DOHH2 (cell line): ENCODE data around the gene UBXN11.
"Not testable (repeated sequence)": the region's sequence is repeated elsewhere in the genome, so short reads cannot be mapped to it uniquely, and the experiment has no call there.

Experiments used
- H3F3A ChIP-seq: fragments of 200-600 bp; sonication (generic), shearing (Covaris generic); 2 replicates; pipeline ENCODE4 v1.6.0; 2016; ENCODE audit warnings: antibody characterized with exemption, mild to moderate bottlenecking; ENCODE audit not compliant: control insufficient read depth, insufficient read depth
- H3K27ac ChIP-seq: fragments of 200-600 bp; sonication (generic); 2 replicates; pipeline ENCODE4 v1.5.1; 2014; ENCODE audit warnings: low read depth, mild to moderate bottlenecking, low read length, moderate library complexity
- H3K27me3 ChIP-seq: fragments of 200-600 bp; sonication (generic); 2 replicates; pipeline ENCODE4 v1.6.1; 2014; ENCODE audit warnings: mild to moderate bottlenecking, low read length, mixed read lengths; ENCODE audit not compliant: control insufficient read depth
- H3K36me3 ChIP-seq: fragments of 200-600 bp; sonication (generic); 2 replicates; pipeline ENCODE4 v1.6.1; 2014; ENCODE audit warnings: mild to moderate bottlenecking, low read length, moderate library complexity, mixed read lengths; ENCODE audit not compliant: control insufficient read depth
- H3K4me1 ChIP-seq: fragments of 200-600 bp; sonication (generic); 2 replicates; pipeline ENCODE4 v1.6.1; 2014; ENCODE audit warnings: mild to moderate bottlenecking, low read length, mixed read lengths; ENCODE audit not compliant: control insufficient read depth
- H3K4me2 ChIP-seq: fragments of 200-600 bp; sonication (generic); 2 replicates; pipeline ENCODE4 v1.6.0; 2014; ENCODE audit warnings: mild to moderate bottlenecking, low read length, moderate library complexity
- H3K4me3 ChIP-seq: fragments of 200-600 bp; sonication (generic); 2 replicates; pipeline ENCODE4 v1.5.1; 2014; ENCODE audit warnings: mild to moderate bottlenecking, low read length, mixed read lengths
- H3K79me2 ChIP-seq: fragments of 200-600 bp; sonication (generic); 2 replicates; pipeline ENCODE4 v1.6.1; 2014; ENCODE audit warnings: mild to moderate bottlenecking, low read length, mixed read lengths; ENCODE audit not compliant: control insufficient read depth
- H3K9me2 ChIP-seq: fragments of 200-600 bp; sonication (generic); replicated peaks from 2 replicates; pipeline ENCODE4 v1.6.1; 2014; ENCODE audit warnings: mild to moderate bottlenecking, low read length, mixed read lengths; ENCODE audit not compliant: control insufficient read depth
- H3K9me3 ChIP-seq: fragments of 200-600 bp; sonication (generic); 2 replicates; pipeline ENCODE4 v1.6.1; 2014; ENCODE audit warnings: antibody characterized with exemption, low read length, mixed read lengths; ENCODE audit not compliant: control insufficient read depth, insufficient read depth
- H4K20me1 ChIP-seq: fragments of 200-600 bp; sonication (generic); 2 replicates; pipeline ENCODE4 v1.6.0; 2014; ENCODE audit warnings: low read depth, mild to moderate bottlenecking, antibody characterized with exemption, low read length, moderate library complexity; ENCODE audit not compliant: control insufficient read depth, insufficient read depth
- EZH2phosphoT487 ChIP-seq: fragments of 200-600 bp; sonication (generic); IDR thresholded peaks from 2 replicates; pipeline ENCODE4 v1.6.1; 2017; ENCODE audit warnings: borderline replicate concordance, mild to moderate bottlenecking, antibody characterized with exemption, low read length, moderate library complexity, mixed read lengths
- TF ChIP-seq, protein P1 (sequence below): fragments of 200-600 bp; sonication (generic); IDR thresholded peaks from one replicate; pipeline ENCODE4 v1.5.1; 2014; ENCODE audit warnings: antibody characterized with exemption, mild to moderate bottlenecking, low read depth, low read length; ENCODE audit not compliant: poor library complexity, severe bottlenecking

The UBXN11 gene

DNA sequence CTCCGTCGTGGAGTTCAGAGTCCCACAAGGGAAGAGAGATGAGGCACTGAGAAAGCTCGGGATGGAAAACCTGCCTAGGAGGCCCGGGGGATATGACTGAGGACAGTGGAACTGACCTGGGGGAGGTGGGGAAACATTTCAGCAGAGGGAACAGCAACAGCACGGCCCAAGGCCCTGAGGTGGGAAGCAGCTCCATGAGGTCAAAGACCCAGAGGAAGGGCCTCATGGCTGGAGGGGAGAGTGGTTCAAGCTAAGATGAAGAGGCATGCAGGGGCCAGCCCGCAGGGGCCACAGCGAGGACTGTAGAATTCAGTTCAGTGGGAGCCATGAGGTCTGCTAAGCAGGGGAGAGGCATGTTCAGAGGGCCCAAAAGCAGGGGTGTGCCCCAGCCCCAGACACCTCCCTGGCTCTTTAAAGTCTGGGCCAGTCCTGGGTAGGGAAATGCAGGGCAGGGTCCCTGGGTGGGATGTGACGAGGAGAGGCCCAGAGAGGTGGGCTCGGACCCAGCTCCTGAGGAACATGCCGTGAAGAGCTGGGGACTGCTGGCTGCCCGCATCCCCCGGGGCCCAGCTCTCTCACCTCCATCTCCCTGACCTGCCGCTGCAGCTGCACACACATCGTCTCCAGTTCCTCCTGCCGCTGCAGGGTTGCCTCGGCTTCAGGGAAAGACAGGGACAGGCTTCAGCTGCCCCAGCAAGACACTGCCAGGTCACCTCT, 9.9 kb downstream of the UBXN11 start:
- no peak overlapping the region for H3K27ac ChIP-seq
- no peaks in the 10 kb centered on the region for H3K27me3 ChIP-seq
- peaks cover 5% of the 10 kb centered on the region; the same call in 1 of the 2 replicates for H3F3A ChIP-seq
- H3K36me3 ChIP-seq: peaks cover 24% of the 10 kb centered on the region
- H3K4me1 ChIP-seq: peaks cover 45% of the 10 kb centered on the region
- no peaks in the 10 kb centered on the region for H3K9me2 ChIP-seq
- H3K4me2 ChIP-seq: no peak overlapping the region
- H3K4me3 ChIP-seq: no peak overlapping the region
- no peaks in the 10 kb centered on the region for H4K20me1 ChIP-seq
- TF ChIP-seq, protein P1, sequence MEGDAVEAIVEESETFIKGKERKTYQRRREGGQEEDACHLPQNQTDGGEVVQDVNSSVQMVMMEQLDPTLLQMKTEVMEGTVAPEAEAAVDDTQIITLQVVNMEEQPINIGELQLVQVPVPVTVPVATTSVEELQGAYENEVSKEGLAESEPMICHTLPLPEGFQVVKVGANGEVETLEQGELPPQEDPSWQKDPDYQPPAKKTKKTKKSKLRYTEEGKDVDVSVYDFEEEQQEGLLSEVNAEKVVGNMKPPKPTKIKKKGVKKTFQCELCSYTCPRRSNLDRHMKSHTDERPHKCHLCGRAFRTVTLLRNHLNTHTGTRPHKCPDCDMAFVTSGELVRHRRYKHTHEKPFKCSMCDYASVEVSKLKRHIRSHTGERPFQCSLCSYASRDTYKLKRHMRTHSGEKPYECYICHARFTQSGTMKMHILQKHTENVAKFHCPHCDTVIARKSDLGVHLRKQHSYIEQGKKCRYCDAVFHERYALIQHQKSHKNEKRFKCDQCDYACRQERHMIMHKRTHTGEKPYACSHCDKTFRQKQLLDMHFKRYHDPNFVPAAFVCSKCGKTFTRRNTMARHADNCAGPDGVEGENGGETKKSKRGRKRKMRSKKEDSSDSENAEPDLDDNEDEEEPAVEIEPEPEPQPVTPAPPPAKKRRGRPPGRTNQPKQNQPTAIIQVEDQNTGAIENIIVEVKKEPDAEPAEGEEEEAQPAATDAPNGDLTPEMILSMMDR: no peak
- no peak for TF ChIP-seq EZH2phosphoT487
- no peaks in the 10 kb centered on the region for H3K9me3 ChIP-seq
- H3K79me2 ChIP-seq: no peaks in the 10 kb centered on the region; the same call in 1 of the 2 replicates

DNA sequence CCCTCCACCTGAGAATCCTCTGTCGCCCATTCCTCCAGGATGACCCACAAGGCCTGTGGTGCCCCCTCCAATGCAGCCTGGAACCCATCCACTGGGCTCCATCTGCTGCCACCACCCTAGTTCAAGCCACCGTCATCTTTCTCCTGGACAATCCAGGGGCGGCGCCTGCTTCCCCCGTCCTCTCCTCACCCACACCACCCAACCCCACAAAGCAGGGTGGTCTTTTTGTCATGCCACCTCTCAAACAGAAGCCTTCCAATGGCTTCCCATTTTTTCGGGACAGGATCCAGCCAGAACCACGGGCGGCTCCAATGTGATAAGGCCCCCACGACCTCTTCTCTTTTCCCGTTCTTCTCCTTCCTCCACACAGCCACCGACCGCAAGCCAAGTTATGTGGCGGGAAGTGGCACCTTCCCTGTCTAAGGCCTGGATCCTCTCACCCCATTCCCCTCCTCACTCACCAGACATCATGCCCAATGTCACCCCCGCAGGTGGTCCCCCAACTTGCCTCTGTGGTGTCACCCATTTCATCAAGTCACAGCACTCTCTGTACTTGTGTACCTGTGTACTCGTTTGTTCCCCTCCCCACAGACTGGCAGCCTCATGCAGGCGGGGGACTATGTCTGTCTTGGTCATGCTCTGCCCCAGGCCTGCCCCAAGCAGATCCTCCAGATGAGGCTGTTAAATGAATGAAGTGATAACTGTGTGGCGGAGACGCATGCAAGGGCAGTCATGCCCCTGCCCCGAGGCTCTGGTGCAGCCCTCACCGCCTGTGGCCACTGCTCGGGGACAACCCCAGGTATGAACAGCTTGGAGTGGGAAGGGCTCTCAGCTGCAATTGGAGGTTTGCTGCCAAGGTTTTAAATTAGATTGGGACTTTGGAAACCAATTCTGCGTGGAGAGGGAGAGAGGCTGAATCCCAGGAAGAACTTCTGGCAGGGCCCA, 11.0 kb downstream of the UBXN11 start:
- no peak for TF ChIP-seq EZH2phosphoT487
- TF ChIP-seq, protein P1: no peak
- peaks cover 51% of the 10 kb centered on the region for H3K4me1 ChIP-seq

DNA sequence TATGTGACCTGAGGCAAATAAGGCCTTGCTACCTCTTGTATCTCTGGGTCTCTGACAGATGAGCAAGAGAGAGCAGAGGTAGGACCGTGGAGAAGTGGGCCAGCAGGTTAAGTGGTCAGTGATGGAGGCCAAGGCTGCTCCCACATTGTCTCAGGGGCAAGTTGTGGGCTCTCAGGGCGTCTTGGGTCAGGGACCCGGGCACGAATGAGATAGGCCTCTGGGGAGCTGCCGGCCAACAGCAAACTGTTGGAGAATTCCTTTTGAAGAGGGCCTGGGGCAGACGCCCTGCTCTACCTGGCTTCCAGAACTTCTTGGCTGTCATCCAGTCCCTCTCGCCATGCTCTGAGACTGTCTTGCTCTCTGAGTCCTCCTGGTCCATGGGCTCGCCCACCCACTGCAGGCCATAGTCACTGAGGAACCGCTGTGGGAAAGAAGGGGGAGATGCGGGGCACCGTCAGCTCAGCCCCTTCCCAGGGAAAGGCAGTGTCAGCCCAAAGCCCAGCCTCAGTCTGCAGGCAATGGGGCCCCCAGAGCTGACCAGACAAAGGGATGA, 12.4 kb downstream of the UBXN11 start:
- Histone ChIP-seq H3K27ac (no peak overlapping the region), H3K79me2 (no peaks in the 10 kb centered on the region), H3K4me2 (no peak overlapping the region), H3K36me3 (peaks cover 23% of the 10 kb centered on the region), H3K27me3 (no peaks in the 10 kb centered on the region), H3K9me3 (no peaks in the 10 kb centered on the region), H3F3A (peaks cover 24% of the 10 kb centered on the region), H3K4me3 (no peak overlapping the region), H3K9me2 (no peaks in the 10 kb centered on the region), H3K4me1 (peaks cover 51% of the 10 kb centered on the region), H4K20me1 (no peaks in the 10 kb centered on the region)
- TF ChIP-seq, protein P1: no peak

More for the DNA sequence above, 11.0 kb downstream of the UBXN11 start:
- Histone ChIP-seq H3K79me2 (no peaks in the 10 kb centered on the region), H3F3A (peaks cover 13% of the 10 kb centered on the region), H3K36me3 (peaks cover 23% of the 10 kb centered on the region), H3K4me2 (no peak overlapping the region), H3K27ac (no peak overlapping the region), H3K9me2 (no peaks in the 10 kb centered on the region), H4K20me1 (no peaks in the 10 kb centered on the region), H3K27me3 (no peaks in the 10 kb centered on the region), H3K9me3 (no peaks in the 10 kb centered on the region), H3K4me3 (no peak overlapping the region)

DNA sequence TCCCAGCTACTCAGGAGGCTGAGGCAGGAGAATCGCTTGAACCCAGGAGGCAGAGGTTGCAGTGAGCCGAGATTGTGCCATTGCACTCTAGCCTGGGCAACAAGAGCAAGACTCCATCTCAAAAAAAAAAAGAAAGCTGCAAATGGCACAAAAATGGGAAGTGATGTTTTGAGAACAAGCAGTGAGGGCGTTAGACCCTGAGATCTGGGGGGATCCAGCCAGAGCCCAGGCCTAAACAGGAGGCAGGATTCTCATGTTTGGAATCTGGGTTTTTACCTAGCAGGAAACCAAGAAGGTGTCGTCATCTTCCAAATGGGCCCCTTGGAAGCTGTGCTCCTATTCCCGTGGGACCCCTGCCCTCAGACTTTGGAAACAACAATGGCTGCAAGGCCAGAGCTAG, 13.7 kb downstream of the UBXN11 start:
- not testable (repeated sequence) for H3K27ac ChIP-seq, H3K79me2 ChIP-seq, H4K20me1 ChIP-seq, H3K9me3 ChIP-seq, H3K9me2 ChIP-seq, H3K27me3 ChIP-seq, H3K4me2 ChIP-seq, H3K4me3 ChIP-seq
- Histone ChIP-seq H3K4me1 (peaks cover 55% of the 10 kb centered on the region), H3K36me3 (peaks cover 34% of the 10 kb centered on the region), H3F3A (peaks cover 37% of the 10 kb centered on the region)
